Iris pigment epithelial cell (primary cell): ENCODE results near the gene SEMA3C.

Experiments
- DNase-seq: peaks from one replicate; pipeline ENCODE4 v3.0.0-alpha.2; 2011; ENCODE audit warnings: low read depth

The SEMA3C gene

GRCh38 chr7:80918909-80919721, at the start of gene SEMA3C:
TSS of gene SEMA3C (minus strand) at chr7:80919051. CDS start at chr7:80916781, 2,270 bp downstream.
- DNase-seq, result peak; percentile 98

GRCh38 chr7:80968606-80969005, 49.8 kb upstream of the SEMA3C start:
- DNase-seq, result no peak

- no peak for DNase-seq
Measured at GRCh38 chr7:80967917-80968297, 49.1 kb upstream of the SEMA3C start.

GRCh38 chr7:80967071-80967916, 48.4 kb upstream of the SEMA3C start:
- DNase-seq, result no peak

GRCh38 chr7:80960244-80960795, 41.5 kb upstream of the SEMA3C start:
- peak; percentile 25 for DNase-seq

- peak; percentile 28 for DNase-seq
Measured at GRCh38 chr7:80957226-80957777, 38.5 kb upstream of the SEMA3C start.

- no peak for DNase-seq
Measured at GRCh38 chr7:80954191-80954590, 35.3 kb upstream of the SEMA3C start.

GRCh38 chr7:80950550-80950967, 31.7 kb upstream of the SEMA3C start:
- DNase-seq, result peak; percentile 39

- no peak for DNase-seq
Measured at GRCh38 chr7:80949449-80949848, 30.6 kb upstream of the SEMA3C start.

GRCh38 chr7:80946858-80947257, 28.0 kb upstream of the SEMA3C start:
- no peak for DNase-seq

GRCh38 chr7:80945976-80946375, 27.1 kb upstream of the SEMA3C start:
- DNase-seq, result no peak

GRCh38 chr7:80943342-80943741, 24.5 kb upstream of the SEMA3C start:
- DNase-seq, result no peak

- DNase-seq, result peak; percentile 98
Measured at GRCh38 chr7:80942261-80943041, 23.6 kb upstream of the SEMA3C start.

- peak; percentile 91 for DNase-seq
Measured at GRCh38 chr7:80941208-80941758, 22.4 kb upstream of the SEMA3C start.

- no peak for DNase-seq
Measured at GRCh38 chr7:80940539-80941207, 21.8 kb upstream of the SEMA3C start.

- no peak for DNase-seq
Measured at GRCh38 chr7:80937336-80937735, 18.5 kb upstream of the SEMA3C start.

GRCh38 chr7:80935991-80936780, 17.3 kb upstream of the SEMA3C start:
- no peak for DNase-seq

GRCh38 chr7:80934321-80934720, 15.5 kb upstream of the SEMA3C start:
- DNase-seq, result peak; percentile 68

- peak; percentile 43 for DNase-seq
Measured at GRCh38 chr7:80932536-80932935, 13.7 kb upstream of the SEMA3C start.

- peak; percentile 39 for DNase-seq
Measured at GRCh38 chr7:80929619-80930018, 10.8 kb upstream of the SEMA3C start.
